ENCODE measurements around the gene CENPH.
"Not testable (repeated sequence)": the region's sequence is repeated elsewhere in the genome, so short reads cannot be mapped to it uniquely, and the experiment has no call there.

- not testable (repeated sequence) for TF ChIP-seq CTCF (IDR thresholded peaks at IDR 0.05; ENCODE audit: insufficient read depth, low read length, poor library complexity, severe bottlenecking); EZH2phosphoT487 (conservative IDR thresholded peaks at IDR 0.05; ENCODE audit: low read length)
These were observed 31.4 kb downstream of the CENPH start for GRCh38 chr5:69220833-69221232.
